Germinal center (tissue), 1 donor: ENCODE results near the gene MUSK.
"Not testable (repeated sequence)": the region's sequence is repeated elsewhere in the genome, so short reads cannot be mapped to it uniquely, and the experiment has no call there.

Source experiments
- DNase-seq: peaks from one replicate; pipeline ENCODE4 v3.0.0; 2012; ENCODE audit warnings: mixed read lengths, low spot score

Gene MUSK

DNA sequence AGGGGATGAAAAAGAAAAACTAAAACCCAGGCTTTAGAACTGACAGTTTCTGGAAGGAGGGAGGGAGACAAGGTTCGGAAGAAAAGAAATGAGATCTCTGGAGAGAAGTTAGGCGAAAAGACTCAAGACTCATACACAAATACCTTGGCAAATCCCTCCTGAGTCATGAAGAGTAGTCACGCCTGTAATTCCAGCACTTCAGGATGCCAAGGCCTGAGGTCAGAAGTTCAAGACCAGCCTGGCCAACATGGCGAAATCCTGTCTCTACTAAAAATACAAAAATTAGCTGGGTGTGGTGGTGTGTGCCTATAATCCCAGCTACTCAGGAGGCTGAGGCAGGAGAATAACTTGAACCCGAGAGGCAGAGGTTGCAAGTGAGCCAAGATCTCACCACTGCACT, 27.3 kb downstream of the MUSK start:
- DNase-seq, result not testable (repeated sequence)

- DNase-seq, result no peak
These were observed 32.4 kb downstream of the MUSK start for GRCh38 chr9:110700953-110701352.

DNA sequence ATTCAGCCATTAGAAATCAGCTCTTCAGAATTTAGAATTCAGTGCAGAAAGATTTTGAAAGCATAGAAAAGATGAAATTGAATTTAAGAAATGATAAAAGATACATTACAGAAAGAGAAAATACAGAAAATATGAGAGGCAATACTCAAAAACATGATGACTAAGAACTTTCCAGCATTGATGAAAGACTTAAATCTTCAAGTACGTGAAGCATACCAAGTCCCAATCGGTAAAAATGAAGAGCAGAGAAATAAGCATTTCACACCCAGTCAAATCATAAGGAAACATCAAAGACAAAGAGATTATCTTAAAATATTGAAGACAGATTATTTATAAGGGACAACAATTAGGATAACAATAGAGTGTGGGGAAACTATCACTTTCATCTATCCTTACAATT, 35.1 kb downstream of the MUSK start:
- DNase-seq, result no peak

DNA sequence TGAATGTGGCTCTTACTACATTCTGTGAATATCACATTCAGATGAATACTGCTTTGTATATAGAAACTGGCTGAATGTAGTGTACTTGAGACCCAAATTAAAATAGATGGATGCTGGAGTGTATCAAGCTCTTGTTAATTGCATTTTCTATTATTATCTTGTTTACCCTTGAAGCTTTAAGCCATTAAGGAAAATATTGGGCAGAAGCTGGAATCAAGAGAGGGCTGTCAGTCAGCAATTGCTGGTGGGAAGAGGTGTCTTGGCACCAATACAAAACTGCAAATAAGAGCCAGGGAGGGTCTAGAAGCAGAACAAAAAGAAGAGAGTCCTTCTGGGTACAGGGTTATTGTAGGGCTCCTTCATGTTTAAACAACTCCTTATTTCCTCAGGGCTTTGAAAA, 38.8 kb downstream of the MUSK start:
- no peak for DNase-seq

GRCh38 chr9:110710420-110710819, 41.8 kb downstream of the MUSK start:
- DNase-seq, result no peak

DNA sequence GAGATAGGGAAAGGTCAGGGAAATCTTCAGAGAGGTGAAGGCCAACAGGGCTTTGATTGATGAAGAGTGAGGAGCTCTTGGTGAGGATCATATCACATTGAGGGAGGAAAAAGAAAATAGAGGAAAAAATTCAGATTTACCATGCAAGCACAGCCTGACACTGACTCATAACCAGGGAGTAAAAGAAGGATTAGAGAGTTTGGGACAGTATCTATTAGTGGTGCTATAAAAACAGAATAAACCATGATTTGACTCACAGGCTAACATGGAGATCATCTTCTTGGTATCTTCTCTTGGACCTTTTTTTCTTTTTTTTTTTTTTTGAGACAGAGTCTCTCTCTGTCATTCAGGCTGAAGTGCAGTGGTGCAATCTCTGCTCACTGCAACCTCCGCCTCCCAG, 44.4 kb downstream of the MUSK start:
- no peak for DNase-seq

DNA sequence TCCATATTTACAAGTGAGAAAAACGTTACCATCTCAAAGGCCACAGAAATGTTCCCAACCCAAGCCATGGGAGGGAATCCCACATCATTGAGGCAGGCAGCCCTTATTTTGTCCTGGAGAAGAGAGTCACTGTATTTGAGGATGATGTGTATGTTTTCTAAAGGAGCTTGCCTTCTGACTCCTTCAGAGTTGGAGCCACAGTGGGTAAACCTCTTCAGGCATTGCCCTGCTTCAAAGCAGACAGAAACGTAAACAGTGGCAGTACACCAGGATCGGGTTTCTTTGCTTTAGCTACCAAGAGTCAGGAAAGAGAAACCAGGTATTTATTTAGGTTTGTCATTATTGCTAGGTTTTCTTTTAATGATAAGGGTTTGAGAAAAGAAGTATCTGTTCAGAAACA, 45.7 kb downstream of the MUSK start:
- DNase-seq, result no peak

DNA sequence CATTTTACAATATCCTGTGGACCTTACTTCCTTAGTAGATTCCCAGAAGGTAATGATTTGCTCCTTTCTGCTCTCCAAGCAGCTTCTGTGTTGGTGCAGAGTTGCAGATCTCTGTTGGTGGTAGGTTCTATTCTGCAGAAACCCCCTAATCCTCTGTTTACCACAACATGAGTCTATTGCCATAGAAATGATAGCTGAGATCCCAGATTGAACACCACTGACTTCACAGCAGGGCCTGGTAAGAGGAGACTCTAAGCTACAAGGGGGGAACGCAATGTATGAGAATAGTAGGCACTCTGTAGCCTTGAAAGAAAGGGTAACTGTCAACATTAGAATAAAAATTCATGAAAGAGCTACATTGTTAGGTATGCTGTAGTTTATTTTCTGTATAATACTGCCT, 59.5 kb downstream of the MUSK start:
- DNase-seq, result no peak

DNA sequence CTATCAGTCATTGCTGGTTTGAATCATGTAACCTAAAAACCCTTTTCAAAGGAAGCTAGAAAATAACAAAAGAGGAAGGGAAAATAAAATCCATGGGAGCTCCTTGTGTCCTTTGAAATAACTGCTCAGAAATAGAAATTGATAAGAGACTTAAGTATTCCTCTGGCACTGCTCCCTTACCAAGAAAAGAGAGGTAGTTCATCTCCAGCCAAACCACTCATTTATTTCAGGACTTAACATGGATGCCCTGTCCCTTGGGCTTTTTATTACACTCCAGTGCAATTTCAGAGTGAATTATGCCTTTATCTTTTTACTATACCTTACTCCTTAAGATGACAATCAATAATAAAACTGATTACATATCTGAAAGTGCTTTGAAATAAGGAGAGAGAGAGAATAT, 61.0 kb downstream of the MUSK start:
- no peak for DNase-seq

DNA sequence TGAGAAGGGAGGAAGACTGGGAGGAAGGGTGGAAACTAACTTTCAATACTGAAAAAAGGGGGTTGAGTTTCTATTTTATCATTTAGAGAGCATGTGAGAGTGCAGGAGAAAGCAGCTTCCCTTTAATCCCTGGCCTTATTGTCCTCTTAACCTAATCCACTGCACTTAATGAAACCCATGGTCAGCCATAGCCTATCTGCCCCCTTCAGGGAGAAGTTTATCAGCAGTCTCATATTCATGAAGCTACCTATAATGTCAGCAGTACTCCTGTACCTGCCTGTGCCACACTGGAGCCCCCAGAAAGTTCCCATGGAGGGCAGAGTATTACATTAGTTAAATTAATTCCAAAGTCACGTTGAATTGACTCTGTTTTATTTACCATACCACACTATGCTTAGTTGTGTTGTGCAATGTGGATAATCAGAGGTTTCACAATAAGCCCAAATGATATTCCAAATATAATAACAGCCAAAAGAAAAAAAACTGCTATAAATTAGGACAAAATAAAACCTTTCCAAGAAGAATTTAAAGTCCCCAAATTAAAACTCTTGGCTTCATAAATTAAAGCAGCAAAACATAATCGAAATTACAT, 62.9 kb downstream of the MUSK start:
- DNase-seq, result no peak

- DNase-seq, result no peak
These were observed 70.4 kb downstream of the MUSK start for GRCh38 chr9:110738982-110739381.

GRCh38 chr9:110742741-110743371, 74.3 kb downstream of the MUSK start:
- DNase-seq, result no peak

GRCh38 chr9:110744715-110745384, 76.3 kb downstream of the MUSK start:
- DNase-seq, result no peak

- DNase-seq, result no peak
These were observed 77.1 kb downstream of the MUSK start for GRCh38 chr9:110745676-110746075.

DNA sequence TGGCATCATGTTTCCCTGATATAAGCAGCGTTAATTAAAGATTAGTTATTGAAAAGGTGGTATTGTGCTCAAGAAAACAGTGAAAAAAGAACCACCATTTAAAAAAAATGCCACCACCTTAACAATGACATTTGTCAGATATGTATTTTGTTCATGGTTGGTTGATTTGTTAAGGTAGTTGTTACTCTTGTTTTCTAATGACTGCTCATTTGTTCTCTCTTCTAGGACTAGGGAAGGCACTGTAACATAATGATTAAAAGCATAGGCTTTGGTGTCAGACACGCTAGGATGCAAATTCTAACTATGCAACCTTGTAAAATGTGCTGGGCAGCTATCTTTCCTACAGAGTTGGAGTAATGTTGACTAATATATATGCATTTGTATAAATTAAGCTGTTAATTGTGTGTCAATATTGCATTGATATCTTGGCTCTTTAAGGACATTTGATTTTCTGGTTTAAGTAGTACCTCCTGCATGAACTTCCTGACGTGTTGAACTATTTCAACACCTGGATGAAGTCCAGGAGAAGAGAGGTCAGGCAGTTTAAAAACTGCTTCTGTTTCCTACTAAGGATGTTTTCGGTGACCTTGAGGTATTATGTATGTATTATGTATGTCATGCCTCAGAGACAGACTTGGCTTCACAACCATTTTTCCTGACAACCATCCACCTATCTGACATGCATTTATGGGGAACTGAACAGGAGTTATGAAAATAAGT, 77.8 kb downstream of the MUSK start:
- no peak for DNase-seq

GRCh38 chr9:110748251-110748893, 79.8 kb downstream of the MUSK start:
- no peak for DNase-seq

GRCh38 chr9:110750272-110750671, 81.7 kb downstream of the MUSK start:
- DNase-seq, result no peak

DNA sequence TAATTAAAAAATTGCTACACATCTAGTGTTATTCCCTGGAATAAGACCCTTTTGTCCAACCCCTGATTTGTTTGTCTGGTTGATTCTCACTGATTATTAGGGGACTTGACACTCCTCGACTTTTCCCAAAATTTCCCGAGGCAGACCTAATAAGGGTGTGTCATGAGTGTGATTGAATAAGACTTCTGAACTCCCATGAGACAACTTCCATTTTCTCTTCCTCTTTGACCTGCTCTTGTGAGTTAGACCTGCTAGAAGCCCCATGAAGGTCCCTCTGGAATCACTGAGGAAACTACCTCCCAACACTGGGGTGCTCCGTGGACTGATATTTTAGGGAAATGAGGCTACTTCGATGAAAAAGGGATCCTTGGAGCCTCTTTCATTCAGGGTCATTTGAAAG, 83.4 kb downstream of the MUSK start:
- DNase-seq, result no peak

- no peak for DNase-seq
These were observed 84.2 kb downstream of the MUSK start for GRCh38 chr9:110752766-110753165.

DNA sequence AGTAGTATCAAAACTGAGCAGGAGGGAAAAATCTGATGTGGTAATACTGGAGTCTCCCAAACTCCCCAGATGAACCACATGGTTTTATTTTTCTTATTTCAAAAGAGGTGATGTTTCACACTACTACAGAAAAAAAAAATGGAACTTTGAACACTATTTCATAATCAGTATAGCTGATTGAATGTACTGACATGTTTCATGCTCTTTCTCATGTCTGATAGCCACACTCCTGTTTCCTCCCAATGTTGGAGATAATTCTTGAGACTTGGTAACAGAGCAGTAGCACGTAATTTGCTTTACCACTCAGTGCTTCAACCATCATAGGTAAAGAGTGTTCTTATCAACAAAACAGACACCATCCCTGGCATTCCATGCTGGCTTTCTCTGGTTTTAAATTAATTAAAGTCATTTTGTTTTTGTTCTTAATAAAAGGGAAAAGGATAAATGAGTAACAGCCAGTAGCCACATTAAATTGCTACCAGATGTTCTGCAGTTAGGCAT, 85.2 kb downstream of the MUSK start:
- DNase-seq, result no peak

GRCh38 chr9:110755179-110755578, 86.6 kb downstream of the MUSK start:
- no peak for DNase-seq

DNA sequence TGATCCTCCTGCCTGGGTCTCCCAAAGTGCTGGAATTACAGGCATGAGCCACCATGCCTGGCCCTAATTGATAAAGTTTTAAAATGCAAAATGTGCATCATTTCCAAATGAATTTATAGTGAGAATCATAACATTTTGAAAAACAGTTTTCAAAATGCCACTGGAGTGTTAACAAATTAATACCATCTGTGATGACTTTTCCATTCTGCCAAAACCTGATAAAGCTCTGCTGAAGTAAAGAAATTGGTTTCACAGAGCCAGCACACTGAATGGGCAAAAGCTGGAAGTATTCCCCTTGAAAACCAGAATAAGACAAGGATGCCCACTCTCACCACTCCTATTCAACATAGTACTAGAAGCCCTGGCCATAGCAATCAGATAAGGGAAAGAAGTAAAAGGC, 89.6 kb downstream of the MUSK start:
- no peak for DNase-seq
